ENCODE measurements around the gene ME3.

DNA sequence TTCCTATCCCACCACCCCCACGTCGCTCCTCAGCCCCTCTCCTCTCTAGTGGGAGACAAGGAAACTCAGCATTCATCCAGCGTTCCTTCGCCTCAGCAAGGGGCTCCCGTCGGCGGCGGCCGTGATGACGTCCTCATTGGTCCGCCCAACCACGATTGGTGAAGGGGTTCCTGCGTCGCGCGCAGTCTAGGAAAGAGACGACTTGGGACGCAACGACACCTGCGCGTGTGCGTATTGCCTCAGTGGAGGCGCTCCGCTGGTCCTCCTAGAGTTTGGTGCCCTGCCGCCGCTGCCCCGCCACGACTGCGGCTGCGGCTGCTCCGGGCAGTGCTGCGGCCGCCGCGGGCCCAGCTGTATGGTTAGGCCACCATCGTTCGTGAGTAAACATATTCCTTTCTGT lies 241.2 kb downstream of the ME3 start:
- no peak for TF ChIP-seq CTCF (optimal IDR thresholded peaks at IDR 0.05 in 1 of 3, IDR thresholded peaks at IDR 0.05 in 1 of 3, conservative IDR thresholded peaks at IDR 0.05 in 1 of 3; ENCODE audit: extremely low read depth in 1 of 3, insufficient read depth in 2 of 3, low read length in 3 of 3)
- no peak for TF ChIP-seq EZH2 (IDR thresholded peaks at IDR 0.05; ENCODE audit: low read length)
